ENCODE results near the gene POU2F1.
"Not testable (repeated sequence)": the region's sequence is repeated elsewhere in the genome, so short reads cannot be mapped to it uniquely, and the experiment has no call there.

The POU2F1 gene

GRCh38 chr1:167238713-167239112 is 18.0 kb downstream of the POU2F1 start:
- TF ChIP-seq, protein P1, sequence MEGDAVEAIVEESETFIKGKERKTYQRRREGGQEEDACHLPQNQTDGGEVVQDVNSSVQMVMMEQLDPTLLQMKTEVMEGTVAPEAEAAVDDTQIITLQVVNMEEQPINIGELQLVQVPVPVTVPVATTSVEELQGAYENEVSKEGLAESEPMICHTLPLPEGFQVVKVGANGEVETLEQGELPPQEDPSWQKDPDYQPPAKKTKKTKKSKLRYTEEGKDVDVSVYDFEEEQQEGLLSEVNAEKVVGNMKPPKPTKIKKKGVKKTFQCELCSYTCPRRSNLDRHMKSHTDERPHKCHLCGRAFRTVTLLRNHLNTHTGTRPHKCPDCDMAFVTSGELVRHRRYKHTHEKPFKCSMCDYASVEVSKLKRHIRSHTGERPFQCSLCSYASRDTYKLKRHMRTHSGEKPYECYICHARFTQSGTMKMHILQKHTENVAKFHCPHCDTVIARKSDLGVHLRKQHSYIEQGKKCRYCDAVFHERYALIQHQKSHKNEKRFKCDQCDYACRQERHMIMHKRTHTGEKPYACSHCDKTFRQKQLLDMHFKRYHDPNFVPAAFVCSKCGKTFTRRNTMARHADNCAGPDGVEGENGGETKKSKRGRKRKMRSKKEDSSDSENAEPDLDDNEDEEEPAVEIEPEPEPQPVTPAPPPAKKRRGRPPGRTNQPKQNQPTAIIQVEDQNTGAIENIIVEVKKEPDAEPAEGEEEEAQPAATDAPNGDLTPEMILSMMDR (IDR thresholded peaks at IDR 0.05; ENCODE audit: borderline replicate concordance, control extremely low read depth, extremely low read depth, insufficient read depth, missing control alignments): no peak
- in situ Hi-C loops (cut with MboI; ENCODE audit: low sequenced_read_pairs, unreplicated experiment): no loop called here
- no peak for DNase-seq (ENCODE audit: low spot score)

DNA sequence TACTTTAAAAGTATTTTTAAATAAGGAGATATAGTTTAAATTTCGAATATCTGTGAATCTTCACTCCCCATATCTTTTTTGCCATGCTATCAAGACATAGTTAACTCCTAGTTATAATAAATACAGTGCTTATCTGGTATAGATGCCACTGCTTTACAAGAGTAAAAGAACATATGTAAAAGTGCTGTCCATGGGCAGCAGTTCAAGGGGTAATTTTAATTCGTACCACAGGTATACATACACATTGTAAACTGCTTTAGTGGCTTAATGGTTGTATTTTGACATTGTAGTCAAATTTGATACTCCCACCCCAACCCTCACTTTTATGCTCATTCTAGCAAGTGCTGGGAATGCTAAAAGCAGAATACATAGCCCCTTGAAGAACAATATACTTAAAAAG is 18.6 kb downstream of the POU2F1 start:
- TF ChIP-seq, protein P1 (IDR thresholded peaks at IDR 0.05; ENCODE audit: borderline replicate concordance, control extremely low read depth, extremely low read depth, insufficient read depth, missing control alignments): no peak
- in situ Hi-C loops (cut with MboI; ENCODE audit: low sequenced_read_pairs, unreplicated experiment): no loop called here
- DNase-seq (ENCODE audit: low spot score): no peak

- TF ChIP-seq, protein P1 (IDR thresholded peaks at IDR 0.05; ENCODE audit: borderline replicate concordance, control extremely low read depth, extremely low read depth, insufficient read depth, missing control alignments): no peak
- DNase-seq (ENCODE audit: low spot score): no peak
- in situ Hi-C loops (cut with MboI; ENCODE audit: low sequenced_read_pairs, unreplicated experiment): no loop called here
Measured at GRCh38 chr1:167244244-167244643, 23.6 kb downstream of the POU2F1 start.

GRCh38 chr1:167245168-167245567 is 24.5 kb downstream of the POU2F1 start:
- DNase-seq (ENCODE audit: low spot score); in situ Hi-C loops (cut with MboI; ENCODE audit: low sequenced_read_pairs, unreplicated experiment): not testable (repeated sequence)

- in situ Hi-C loops (cut with MboI; ENCODE audit: low sequenced_read_pairs, unreplicated experiment): no loop called here
- DNase-seq (ENCODE audit: low spot score): no peak
- TF ChIP-seq, protein P1 (IDR thresholded peaks at IDR 0.05; ENCODE audit: borderline replicate concordance, control extremely low read depth, extremely low read depth, insufficient read depth, missing control alignments): no peak
Measured at GRCh38 chr1:167246971-167247370, 26.3 kb downstream of the POU2F1 start.

DNA sequence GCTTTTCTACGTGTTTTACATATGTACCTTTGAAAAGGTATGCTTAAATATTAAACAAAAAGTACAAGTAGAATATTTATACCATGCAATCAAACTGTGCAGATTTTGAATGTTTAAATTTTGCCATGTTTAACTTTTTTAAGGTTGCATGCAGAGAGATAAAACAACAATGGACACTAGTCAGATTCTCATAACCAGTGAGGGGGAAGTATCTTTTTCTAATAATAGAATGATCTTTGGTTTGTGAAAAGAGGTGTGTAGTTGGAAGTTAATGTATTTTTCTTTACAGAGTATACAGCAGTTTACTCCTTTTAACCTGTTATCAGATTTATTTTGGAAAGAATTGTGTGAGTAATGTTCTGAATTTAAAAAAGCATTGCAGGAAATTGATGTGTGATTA is 27.1 kb downstream of the POU2F1 start:
- no peak for DNase-seq (ENCODE audit: low spot score)
- in situ Hi-C loops (cut with MboI; ENCODE audit: low sequenced_read_pairs, unreplicated experiment): no loop called here
- TF ChIP-seq, protein P1 (IDR thresholded peaks at IDR 0.05; ENCODE audit: borderline replicate concordance, control extremely low read depth, extremely low read depth, insufficient read depth, missing control alignments): no peak

GRCh38 chr1:167248707-167249642 is 28.3 kb downstream of the POU2F1 start:
- in situ Hi-C loops (cut with MboI; ENCODE audit: low sequenced_read_pairs, unreplicated experiment): no loop called here
- TF ChIP-seq, protein P1 (IDR thresholded peaks at IDR 0.05; ENCODE audit: borderline replicate concordance, control extremely low read depth, extremely low read depth, insufficient read depth, missing control alignments): no peak
- DNase-seq (ENCODE audit: low spot score): no peak
